ENCODE data around the gene ARHGAP32. TPM values are rescaled to one million over a fixed set of nuclear protein-coding genes. Genes with fewer than 3 reads are reported as not detected.
A peak's percentile ranks its signal among the peaks of the same experiment; 100 is the strongest.

The ARHGAP32 gene
- total and polyA plus RNA-seq, 2 donors from 2014 or later: 2.1 to 30.8 TPM

GRCh38 chr11:128937480-128937879 lies 254.6 kb downstream of the ARHGAP32 start:
- Histone ChIP-seq H3K36me3 (ENCODE audit: control insufficient read depth in 2 of 3, insufficient read depth in 3 of 3, low read length in 3 of 3) (no peaks in the 10 kb centered on the region), H3K4me1 (ENCODE audit: control insufficient read depth in 2 of 3, insufficient read depth in 2 of 3, low read depth in 1 of 3, low read length in 3 of 3) (peaks cover 0 to 14% (median 0%) of the 10 kb centered on the region in 3 donors), H3K4me3 (ENCODE audit: low read length in 3 of 3) (no peak overlapping the region), H3K27ac (ENCODE audit: low read depth in 2 of 2, low read length in 2 of 2) (peak overlapping the region in 1 of 2 donors; percentile 2), H3K9me3 (ENCODE audit: control insufficient read depth in 2 of 3, insufficient read depth in 1 of 3, low read length in 3 of 3) (no peaks in the 10 kb centered on the region), H3K9ac (ENCODE audit: low read length in 3 of 3) (no peak overlapping the region), H3K27me3 (ENCODE audit: control insufficient read depth, insufficient read depth, low read length) (no peaks in the 10 kb centered on the region)
- DNase-seq: peak in 1 of 5 donors; percentile 56
- no peak for FAIRE-seq
- intact Hi-C loops (cut with DNase I): no loop called here
- no peak for TF ChIP-seq CTCF (IDR thresholded peaks at IDR 0.05; ENCODE audit: borderline replicate concordance, extremely low read depth, insufficient read depth)

GRCh38 chr11:128936606-128937251 lies 255.4 kb downstream of the ARHGAP32 start:
- Histone ChIP-seq H3K4me1 (ENCODE audit: control insufficient read depth in 2 of 3, insufficient read depth in 2 of 3, low read depth in 1 of 3, low read length in 3 of 3) (peaks cover 0 to 13% (median 0%) of the 10 kb centered on the region in 3 donors), H3K27me3 (ENCODE audit: control insufficient read depth, insufficient read depth, low read length) (no peaks in the 10 kb centered on the region), H3K36me3 (ENCODE audit: control insufficient read depth in 2 of 3, insufficient read depth in 3 of 3, low read length in 3 of 3) (no peaks in the 10 kb centered on the region), H3K4me3 (ENCODE audit: low read length in 3 of 3) (no peak overlapping the region), H3K9me3 (ENCODE audit: control insufficient read depth in 2 of 3, insufficient read depth in 1 of 3, low read length in 3 of 3) (no peaks in the 10 kb centered on the region), H3K9ac (ENCODE audit: low read length in 3 of 3) (no peak overlapping the region), H3K27ac (ENCODE audit: low read depth in 2 of 2, low read length in 2 of 2) (peak overlapping the region in 1 of 2 donors; percentile 24)
- intact Hi-C loops (cut with DNase I): no loop called here
- TF ChIP-seq CTCF (IDR thresholded peaks at IDR 0.05; ENCODE audit: borderline replicate concordance, extremely low read depth, insufficient read depth): no peak
- DNase-seq: peak in 4 of 5 donors; percentile 72 to 90 (median 85)
- FAIRE-seq: no peak

GRCh38 chr11:128934926-128935325 lies 257.2 kb downstream of the ARHGAP32 start:
- DNase-seq (no peak), FAIRE-seq (no peak)
- Histone ChIP-seq H3K27ac (ENCODE audit: low read depth in 2 of 2, low read length in 2 of 2) (no peak overlapping the region), H3K27me3 (ENCODE audit: control insufficient read depth, insufficient read depth, low read length) (no peaks in the 10 kb centered on the region), H3K4me3 (ENCODE audit: low read length in 3 of 3) (no peak overlapping the region), H3K36me3 (ENCODE audit: control insufficient read depth in 2 of 3, insufficient read depth in 3 of 3, low read length in 3 of 3) (no peaks in the 10 kb centered on the region), H3K4me1 (ENCODE audit: control insufficient read depth in 2 of 3, insufficient read depth in 2 of 3, low read depth in 1 of 3, low read length in 3 of 3) (peaks cover 0 to 13% (median 0%) of the 10 kb centered on the region in 3 donors), H3K9me3 (ENCODE audit: control insufficient read depth in 2 of 3, insufficient read depth in 1 of 3, low read length in 3 of 3) (no peaks in the 10 kb centered on the region), H3K9ac (ENCODE audit: low read length in 3 of 3) (no peak overlapping the region)
- intact Hi-C loops (cut with DNase I): no loop called here
- TF ChIP-seq CTCF (IDR thresholded peaks at IDR 0.05; ENCODE audit: borderline replicate concordance, extremely low read depth, insufficient read depth): no peak
